GM12872 (cell line): ENCODE measurements around the gene FAM193B.

Source experiments
- CTCF ChIP-seq: IDR thresholded peaks from 3 replicates; pipeline ENCODE4 v1.5.1; 2011; ENCODE audit warnings: low read depth, mild to moderate bottlenecking, low read length, moderate library complexity; ENCODE audit not compliant: insufficient read depth

The FAM193B gene

DNA sequence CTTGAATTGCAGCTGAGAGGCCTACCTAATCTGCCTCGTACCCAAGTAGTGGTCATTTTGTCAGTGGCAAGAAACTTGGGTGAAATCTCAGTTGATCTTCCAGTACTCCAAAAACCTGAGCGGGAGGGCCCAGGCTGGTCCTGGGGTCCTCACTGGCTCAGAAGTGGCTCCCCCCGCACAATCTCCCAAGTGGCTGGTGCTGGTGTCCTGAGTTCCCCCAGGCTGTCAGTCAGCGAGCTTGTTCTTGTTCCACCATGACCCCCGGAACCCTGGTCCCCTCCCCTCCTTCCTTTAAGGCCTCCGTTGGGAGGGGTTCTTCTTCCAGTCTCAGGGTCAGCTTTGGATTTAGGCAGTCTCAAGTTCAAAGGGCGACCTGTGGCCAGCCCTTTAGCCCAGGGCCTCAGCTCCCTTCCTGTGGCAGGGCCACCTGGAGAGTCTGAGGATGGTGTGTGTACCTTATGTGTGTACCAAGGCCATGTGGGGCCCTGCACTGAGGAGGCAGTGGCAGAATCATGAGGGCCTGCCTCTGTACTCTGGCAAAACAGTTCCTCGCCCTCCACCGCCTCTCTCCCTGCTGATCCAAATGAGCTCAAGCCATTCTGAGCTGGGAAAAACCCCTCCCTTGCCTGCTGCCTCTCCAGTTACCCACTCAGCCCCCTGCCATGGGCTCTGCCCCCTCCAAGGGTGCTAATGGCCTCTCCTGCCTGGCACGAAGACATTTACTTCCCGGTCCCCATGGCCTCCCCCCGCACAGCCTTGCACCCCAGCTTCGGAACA, 76.5 kb downstream of the FAM193B start:
- no peak for TF ChIP-seq CTCF

- no peak for TF ChIP-seq CTCF
Measured at GRCh38 chr5:177476531-177477233, 77.7 kb downstream of the FAM193B start.

DNA sequence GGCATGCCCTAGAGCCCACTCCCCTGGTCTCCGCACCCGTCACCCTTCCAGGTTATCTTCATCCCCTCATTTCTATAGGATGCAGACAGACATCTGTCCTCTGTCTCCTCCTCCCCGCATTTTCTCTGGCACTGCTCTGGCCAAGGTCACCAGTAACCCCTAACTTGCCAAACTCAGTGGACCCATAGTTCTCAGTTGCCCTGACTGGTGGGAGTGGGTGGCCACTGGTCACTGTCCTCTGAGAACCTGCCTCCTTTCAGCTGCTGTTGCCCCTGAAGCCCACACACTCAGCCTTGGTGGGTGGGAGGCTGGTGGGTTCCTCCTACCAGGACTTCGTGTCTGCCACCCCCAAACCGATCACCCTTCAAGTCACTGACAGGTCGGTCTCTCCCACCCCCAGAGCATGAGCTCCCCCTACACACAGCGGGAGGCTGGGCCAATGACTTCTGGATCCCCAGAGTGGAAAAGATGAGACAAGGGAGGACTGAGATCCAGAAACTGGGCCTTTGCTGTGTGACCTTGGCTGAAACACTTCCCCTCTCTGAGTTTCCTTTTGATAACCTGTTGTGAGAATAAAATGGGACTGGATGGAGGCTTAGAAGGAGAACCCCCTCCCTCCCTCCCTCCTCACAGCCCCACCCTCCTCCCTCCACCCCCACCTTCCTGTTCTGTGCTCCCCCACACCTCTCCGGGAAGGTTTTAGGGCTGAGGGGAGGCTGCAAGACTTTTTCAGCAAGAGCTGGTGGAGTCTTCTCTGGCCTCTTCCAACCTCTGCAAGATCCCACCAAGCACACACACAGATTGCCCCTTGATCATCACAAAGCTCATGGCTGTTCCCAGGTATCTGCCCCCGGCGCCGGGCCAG, 78.6 kb downstream of the FAM193B start:
- TF ChIP-seq CTCF = no peak

DNA sequence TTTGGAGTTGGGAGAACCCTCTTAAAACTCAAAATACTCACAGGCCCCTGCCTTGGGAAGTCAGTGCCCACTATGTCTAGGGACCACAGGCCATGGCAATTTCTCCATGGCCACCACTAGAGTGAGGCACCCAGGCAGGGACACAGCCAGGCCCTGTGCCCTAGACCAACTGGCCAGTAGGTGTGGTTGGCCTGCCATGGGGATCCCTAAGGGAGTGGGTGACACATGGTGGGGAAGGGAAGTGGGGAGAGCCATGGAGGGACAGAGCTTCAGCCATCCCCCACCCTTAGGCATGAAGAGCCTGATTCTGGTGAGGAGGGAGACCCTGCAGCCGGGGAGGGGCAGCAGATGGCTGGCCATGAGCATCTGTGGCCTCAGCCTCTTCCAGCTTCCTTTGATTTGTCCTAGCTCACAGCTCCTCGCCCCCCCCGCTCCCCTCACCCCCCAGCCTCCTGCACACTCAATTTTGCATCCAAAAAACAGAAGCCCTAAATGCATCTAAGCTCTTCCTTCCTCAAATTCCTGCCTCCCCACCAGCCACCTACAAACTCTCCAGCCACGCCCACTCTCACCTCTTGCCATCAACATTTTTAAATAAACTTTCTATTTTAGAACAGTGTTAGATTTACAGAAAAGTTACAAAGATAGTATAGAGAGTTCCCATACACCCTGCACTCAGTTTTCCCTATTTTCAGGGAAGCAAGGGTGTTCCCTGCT, 79.4 kb downstream of the FAM193B start:
- no peak for TF ChIP-seq CTCF

- no peak for TF ChIP-seq CTCF
Measured at GRCh38 chr5:177474002-177474476, 80.3 kb downstream of the FAM193B start.

GRCh38 chr5:177473443-177474001, 80.8 kb downstream of the FAM193B start, which contains the start of gene DBN1:
Gene DBN1, minus strand, starts transcription at chr5:177473634. Its CDS starts 113 bp downstream, at chr5:177473521.
- no peak for TF ChIP-seq CTCF
